Measurements from ENCODE around the gene MAP1LC3B.

- no peak for TF ChIP-seq POLR2A (IDR thresholded peaks at IDR 0.05; ENCODE audit: low read depth, low read length)
- no peak for TF ChIP-seq TAF1 (IDR thresholded peaks at IDR 0.05; ENCODE audit: low read depth, low read length)
- no peak for TF ChIP-seq SPI1 (IDR thresholded peaks at IDR 0.05; ENCODE audit: low read depth, low read length)
- no peak for TF ChIP-seq PAX5 (IDR thresholded peaks at IDR 0.05; ENCODE audit: insufficient read depth, low read length, severe bottlenecking)
- no peak for TF ChIP-seq POLR2AphosphoS5 (IDR thresholded peaks at IDR 0.05; ENCODE audit: low read depth, low read length)
Observed at GRCh38 chr16:87352818-87353217, 39.3 kb upstream of the MAP1LC3B start.

All from GM12891 (cell line).